CD4-positive, alpha-beta T cell treated with Interferon gamma for 1 hour (primary cell): ENCODE data around the gene PTPRG.

Experiments used
- DNase-seq: peaks from one replicate; pipeline ENCODE4 v3.0.0-alpha.2; 2020

Gene PTPRG

DNA sequence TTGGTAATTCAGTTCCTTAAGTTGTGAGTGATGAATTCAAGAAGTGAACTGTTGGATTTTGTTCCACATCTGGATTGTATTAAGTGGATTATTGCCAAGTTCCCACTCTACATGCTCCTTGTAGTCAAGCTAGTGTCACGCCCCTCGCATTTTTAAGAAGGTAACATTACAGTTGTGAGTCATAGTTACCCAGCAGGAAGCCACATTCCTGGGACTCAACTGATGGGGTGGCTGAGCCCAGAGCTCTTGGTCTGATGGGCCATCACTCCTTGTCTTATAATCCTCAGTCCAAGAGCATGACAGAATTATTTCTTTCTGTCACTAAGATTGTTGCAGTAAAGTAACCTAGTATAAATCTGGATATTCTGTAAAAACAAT is 102.7 kb downstream of the PTPRG start:
- DNase-seq, result no peak

DNA sequence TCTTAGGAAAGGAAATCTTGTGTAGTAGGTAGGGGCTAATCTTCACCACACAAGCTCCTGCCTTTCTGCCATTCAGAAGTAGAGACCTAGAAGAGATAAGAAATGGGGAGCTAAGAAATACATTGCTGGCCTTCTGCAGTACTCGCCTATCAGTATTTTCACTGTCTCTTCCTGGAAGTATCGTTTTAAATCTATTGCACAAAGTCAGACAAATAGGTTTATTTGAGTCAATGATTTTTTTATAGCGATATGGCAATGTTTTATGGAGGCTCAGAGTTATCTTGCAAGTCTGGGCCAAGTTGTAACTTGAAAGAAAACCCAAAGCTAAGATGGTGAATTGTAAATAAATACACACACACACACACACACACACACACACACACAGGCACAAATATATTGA is 103.8 kb downstream of the PTPRG start:
- DNase-seq, result no peak

- no peak for DNase-seq
Observed at GRCh38 chr3:61665987-61666386, 104.6 kb downstream of the PTPRG start.

DNA sequence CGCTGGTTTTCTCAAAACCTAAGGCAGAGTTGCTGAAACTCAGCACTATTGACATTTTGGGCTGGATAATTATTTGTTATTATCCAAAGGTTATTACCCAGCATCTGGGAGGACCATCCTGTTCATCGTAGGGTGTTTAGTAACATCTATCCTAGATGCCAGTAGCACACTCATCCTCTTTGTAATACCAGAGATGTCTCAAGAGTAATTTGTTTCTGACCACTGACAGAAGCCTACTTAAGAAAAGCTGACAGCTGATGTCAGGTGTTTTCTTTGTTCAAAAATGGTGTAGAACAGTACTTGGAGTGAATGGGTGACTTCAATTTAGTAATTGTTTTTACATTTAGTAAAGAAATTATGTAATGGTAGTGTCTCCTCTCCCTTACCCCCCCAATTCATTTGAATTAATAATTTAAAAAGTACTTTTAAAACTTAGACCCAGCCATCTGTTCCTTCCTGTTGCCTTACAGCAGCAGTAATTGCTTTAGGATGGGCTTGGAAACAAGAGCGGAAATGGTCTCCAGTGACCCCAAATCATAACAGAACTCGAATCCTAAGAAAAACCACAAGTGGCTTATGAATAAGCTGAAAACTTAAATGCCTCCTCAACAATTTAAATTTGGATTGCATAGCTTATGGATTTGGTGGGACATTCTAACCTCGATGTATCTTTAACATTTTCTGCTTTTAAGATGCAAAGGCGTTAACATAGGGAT is 105.4 kb downstream of the PTPRG start:
- DNase-seq, result no peak

DNA sequence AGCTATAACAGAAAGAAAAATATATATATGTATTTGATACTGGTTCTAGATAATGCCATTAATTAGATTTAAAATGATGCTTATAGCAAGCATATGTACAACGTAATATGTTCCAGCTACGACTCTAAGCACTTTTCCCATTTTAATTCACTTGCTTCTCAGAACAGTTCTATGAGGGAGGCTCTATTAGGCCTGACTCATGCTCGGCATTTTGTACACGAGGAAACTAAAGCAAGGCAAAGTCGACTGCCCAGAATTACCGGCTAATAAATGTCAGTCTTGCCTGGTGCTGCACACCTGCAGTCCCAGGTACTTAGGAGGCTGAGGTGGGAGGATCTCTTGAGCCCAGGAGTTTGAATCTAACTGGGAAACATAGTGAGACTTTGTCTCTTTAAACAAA is 106.0 kb downstream of the PTPRG start:
- DNase-seq, result no peak

DNA sequence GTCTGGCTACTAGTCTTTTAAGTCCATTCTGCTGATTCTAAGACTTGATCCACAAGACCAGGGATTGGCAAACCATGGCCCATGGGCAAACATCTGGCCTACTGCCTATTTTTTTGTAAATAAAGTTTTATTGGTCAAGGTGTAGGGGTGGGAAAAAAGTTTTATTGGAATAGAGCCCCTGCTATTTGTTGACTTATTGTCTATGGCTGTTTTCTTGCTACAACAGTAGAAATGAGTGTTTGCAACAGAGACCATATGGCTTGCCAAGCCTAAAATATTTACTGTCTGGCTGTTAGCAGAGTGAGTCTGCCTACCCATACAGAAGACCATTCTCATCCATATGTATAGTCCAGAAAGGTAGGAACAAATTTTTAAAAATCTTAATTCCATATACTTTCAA is 106.4 kb downstream of the PTPRG start:
- DNase-seq, result no peak

DNA sequence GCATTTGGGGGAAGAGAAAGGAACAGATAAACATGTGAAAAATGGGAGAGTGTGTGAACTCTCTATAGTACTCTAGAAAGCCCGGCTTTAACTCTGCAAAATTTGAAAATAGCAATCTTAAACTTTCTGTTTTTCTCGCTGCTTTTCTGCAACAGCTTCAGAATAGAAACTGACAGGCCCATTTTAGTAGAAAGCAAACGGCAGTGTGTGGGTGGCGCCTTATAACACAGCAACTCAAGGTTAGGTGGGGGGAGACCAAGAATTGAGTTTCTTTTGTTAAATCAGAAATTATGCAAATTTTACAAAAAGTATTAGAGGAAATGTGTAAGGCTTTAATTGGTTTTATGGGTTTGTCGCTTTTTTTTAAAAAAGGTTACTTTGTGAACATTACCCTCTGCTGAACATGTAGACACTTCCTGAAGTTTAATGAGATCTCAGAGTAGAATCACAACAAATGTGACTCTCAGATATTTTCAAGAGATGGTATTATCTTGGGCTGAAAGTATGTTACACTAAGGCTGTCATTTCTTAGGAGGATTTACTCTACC is 107.0 kb downstream of the PTPRG start:
- no peak for DNase-seq

DNA sequence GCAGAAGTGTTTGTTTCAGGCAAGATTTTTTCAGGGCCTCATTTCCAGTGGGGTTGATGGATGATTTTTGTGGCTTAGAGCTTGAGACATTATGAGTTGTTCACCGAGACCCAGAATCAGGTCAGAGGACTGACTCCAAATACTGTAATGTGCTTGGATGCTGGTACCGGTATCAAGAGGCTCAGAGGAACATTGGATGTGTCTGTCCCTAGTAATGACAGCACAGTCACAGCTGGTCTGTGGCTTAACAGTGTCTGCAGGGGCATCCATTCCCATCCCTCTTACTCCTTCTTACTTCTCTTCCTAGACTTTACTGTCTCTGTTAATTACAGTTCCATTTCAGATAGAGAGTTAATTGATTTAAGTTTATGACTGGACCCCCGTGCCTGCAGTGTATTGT is 107.8 kb downstream of the PTPRG start:
- DNase-seq, result no peak

GRCh38 chr3:61669668-61670299 is 108.4 kb downstream of the PTPRG start:
- no peak for DNase-seq

DNA sequence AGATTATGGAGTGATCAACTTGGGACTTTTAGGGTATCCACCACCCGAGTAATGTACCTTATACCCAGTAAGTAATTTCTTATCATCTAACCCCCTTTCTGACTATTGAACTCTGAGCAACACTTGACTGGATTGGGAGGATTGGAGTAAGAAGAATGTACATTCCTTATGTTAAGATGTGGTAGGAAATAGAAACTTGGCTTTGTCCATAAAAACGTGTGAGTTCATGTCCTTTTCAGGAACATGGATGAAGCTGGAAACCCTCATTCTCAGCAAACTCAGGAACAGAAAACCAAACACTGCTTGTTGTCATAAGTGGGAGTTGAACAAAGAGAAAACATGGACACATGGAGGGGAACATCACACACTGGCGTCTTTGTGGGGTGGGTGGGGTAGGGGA is 112.3 kb downstream of the PTPRG start:
- DNase-seq, result no peak

- no peak for DNase-seq
Observed at GRCh38 chr3:61674596-61674995, 113.2 kb downstream of the PTPRG start.

DNA sequence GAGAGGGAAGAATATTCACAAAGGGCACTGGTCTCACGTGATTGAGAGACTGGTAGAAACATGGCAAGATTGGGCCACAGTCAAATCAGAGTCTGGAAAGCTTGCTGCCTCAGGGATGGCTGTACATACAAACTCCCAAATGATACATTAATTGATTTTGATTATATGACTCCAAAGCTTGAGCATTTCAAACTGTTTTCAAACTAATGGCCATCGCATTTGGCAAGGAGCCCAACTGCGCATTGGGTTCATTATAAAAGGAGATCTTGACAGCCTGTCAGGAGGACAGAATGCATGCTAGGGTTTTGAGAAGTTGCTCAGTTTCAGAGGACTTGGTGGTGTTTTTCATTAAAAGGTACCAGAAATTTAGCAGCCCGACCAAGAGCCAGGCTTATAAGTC is 117.7 kb downstream of the PTPRG start:
- DNase-seq, result no peak

- DNase-seq, result no peak
Observed at GRCh38 chr3:61680617-61681016, 119.2 kb downstream of the PTPRG start.

DNA sequence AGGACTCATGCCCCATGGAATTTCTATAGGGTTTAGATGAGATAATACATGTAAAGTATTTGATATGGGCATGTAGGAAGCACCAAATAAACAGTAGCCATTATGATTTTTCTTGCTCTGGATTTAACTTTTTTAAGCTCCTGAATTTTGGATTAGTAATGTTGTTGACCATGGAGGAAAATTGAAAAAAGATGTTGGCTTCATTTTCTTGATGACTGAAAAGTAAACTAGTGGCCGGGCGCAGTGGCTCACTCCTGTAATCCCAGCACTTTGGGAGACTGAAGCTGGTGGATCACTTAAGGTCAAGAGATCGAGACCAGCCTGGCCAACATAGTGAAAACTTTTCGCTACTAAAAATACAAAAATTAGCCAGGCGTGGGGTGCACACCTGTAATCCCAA is 120.3 kb downstream of the PTPRG start:
- DNase-seq, result no peak

- no peak for DNase-seq
Observed at GRCh38 chr3:61682671-61683548, 121.5 kb downstream of the PTPRG start.

GRCh38 chr3:61683549-61684236 is 122.3 kb downstream of the PTPRG start:
- no peak for DNase-seq

DNA sequence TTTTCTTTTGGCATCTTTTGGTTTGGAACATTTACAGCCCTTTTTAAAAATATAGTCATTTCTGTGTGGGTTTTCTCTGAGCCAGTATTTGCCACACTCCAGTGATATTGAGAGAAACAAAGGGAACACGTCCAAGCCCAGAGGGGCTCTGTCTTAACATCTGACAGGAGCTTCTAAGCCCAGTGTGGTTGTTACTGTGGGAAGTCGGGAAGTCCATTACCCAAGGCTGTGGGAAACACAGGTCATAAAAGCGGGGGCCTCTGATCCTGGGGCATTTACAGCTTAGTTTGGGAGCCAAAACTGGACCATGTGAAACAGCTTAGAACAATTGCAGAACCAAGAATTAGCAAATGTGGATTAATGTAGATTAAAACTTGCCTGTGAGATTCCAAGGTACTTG is 123.0 kb downstream of the PTPRG start:
- no peak for DNase-seq

DNA sequence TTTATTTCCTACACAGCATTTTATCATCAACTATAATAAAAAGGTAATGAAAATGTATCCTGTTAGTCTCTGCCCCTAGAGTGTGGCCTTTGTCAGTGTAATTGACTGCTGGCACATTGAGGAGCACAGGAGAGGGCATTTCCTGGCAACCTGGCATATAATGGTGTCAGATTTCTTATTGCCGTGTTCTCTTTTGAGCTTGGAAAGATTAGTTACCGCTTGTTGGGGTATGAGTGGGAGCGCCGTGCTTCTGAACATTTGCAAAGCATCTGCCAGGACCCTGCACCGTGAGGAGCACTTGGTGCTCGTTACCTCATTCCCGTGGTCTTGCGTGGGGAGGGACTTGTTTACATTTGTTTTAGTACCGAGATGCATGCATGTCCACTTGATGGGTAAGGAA is 124.4 kb downstream of the PTPRG start:
- no peak for DNase-seq

- DNase-seq, result no peak
Observed at GRCh38 chr3:61686228-61686648, 124.9 kb downstream of the PTPRG start.

- DNase-seq, result no peak
Observed at GRCh38 chr3:61687206-61687605, 125.8 kb downstream of the PTPRG start.

- DNase-seq, result no peak
Observed at GRCh38 chr3:61687663-61688306, 126.4 kb downstream of the PTPRG start.

GRCh38 chr3:61688307-61688984 is 127.1 kb downstream of the PTPRG start:
- DNase-seq, result no peak
